Measurements from ENCODE around the gene KCNMA1.

KCNMA1 gene

GRCh38 chr10:77306666-77307065 is 330.9 kb downstream of the KCNMA1 start:
- no peak overlapping the region for H2AFZ ChIP-seq
- no peaks in the 10 kb centered on the region for H3K36me3 ChIP-seq (ENCODE audit: control insufficient read depth, insufficient read depth, low read length)
- H3K4me3 ChIP-seq (ENCODE audit: low read depth, low read length): no peak overlapping the region
- no peaks in the 10 kb centered on the region for H3K79me2 ChIP-seq
- no peaks in the 10 kb centered on the region for H3K9me3 ChIP-seq (ENCODE audit: control insufficient read depth, low read length)
- no peaks in the 10 kb centered on the region for H3K4me1 ChIP-seq
- no peak overlapping the region for H3K4me2 ChIP-seq (ENCODE audit: low read length)
- H3K27ac ChIP-seq: no peak overlapping the region
- TF ChIP-seq CTCF (IDR thresholded peaks at IDR 0.05): no peak
- H3K27me3 ChIP-seq (ENCODE audit: control insufficient read depth, insufficient read depth, low read length): no peaks in the 10 kb centered on the region
- H3K9ac ChIP-seq: no peak overlapping the region

DNA sequence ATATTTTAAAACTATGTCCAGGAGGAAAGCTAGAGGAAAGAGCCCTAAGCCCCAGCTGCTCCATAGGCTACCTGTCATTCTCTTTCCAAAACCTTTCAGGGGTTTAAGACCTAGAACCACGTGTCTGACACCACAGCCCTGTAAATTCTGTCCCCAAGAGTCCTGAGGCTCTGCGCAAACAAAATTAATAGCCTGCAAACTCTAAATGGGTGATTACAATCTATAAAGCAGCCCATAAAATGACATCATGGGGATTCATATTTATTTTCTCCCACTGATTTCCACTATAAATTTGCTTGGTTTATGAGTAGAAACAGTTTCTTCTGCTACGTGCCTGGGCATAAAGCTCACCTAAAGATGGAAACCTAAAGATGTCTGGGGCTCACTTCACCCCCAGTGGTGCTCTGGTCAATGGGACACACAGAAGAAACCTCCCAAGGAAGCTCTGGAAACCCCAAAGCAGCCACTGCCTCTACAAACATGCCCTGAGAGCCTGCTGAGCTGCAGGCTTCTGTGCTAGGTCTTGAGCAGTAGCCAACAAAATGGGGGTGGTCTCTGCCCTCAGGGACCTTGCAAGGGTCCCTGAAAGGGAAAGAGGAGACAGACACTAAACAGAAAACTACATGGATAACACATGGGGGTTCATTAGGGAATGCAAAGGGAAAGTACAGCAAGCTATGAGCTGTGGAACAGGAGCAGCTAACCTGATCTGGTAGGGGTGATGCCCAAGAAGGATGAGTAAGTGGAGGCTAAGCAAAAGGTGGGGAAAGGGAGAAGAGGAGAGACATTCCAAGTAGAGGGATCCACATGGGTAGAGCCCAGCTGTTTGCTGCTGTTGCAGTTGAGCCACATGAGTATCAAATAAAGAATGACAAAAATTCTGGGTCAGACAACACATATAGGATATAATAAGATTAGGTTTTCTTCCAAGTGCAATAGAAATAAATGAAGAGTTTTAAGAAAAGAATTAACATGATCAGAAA is 331.7 kb downstream of the KCNMA1 start:
- H3K27ac ChIP-seq: no peak overlapping the region
- H3K27me3 ChIP-seq (ENCODE audit: control insufficient read depth, insufficient read depth, low read length): no peaks in the 10 kb centered on the region
- H2AFZ ChIP-seq: no peak overlapping the region
- H3K9ac ChIP-seq: no peak overlapping the region
- H3K4me1 ChIP-seq: no peaks in the 10 kb centered on the region
- H3K79me2 ChIP-seq: no peaks in the 10 kb centered on the region
- no peaks in the 10 kb centered on the region for H3K36me3 ChIP-seq (ENCODE audit: control insufficient read depth, insufficient read depth, low read length)
- no peak overlapping the region for H3K4me3 ChIP-seq (ENCODE audit: low read depth, low read length)
- H3K9me3 ChIP-seq (ENCODE audit: control insufficient read depth, low read length): no peaks in the 10 kb centered on the region
- TF ChIP-seq CTCF (IDR thresholded peaks at IDR 0.05): no peak
- no peak overlapping the region for H3K4me2 ChIP-seq (ENCODE audit: low read length)

- Histone ChIP-seq H3K36me3 (ENCODE audit: control insufficient read depth, insufficient read depth, low read length) (no peaks in the 10 kb centered on the region), H3K79me2 (no peaks in the 10 kb centered on the region), H3K4me1 (no peaks in the 10 kb centered on the region), H3K9ac (no peak overlapping the region), H3K27ac (no peak overlapping the region), H2AFZ (no peak overlapping the region), H3K4me3 (ENCODE audit: low read depth, low read length) (no peak overlapping the region), H3K27me3 (ENCODE audit: control insufficient read depth, insufficient read depth, low read length) (no peaks in the 10 kb centered on the region), H3K9me3 (ENCODE audit: control insufficient read depth, low read length) (no peaks in the 10 kb centered on the region), H3K4me2 (ENCODE audit: low read length) (no peak overlapping the region)
- no peak for TF ChIP-seq CTCF (IDR thresholded peaks at IDR 0.05)
Observed at GRCh38 chr10:77304192-77304591, 333.4 kb downstream of the KCNMA1 start.

DNA sequence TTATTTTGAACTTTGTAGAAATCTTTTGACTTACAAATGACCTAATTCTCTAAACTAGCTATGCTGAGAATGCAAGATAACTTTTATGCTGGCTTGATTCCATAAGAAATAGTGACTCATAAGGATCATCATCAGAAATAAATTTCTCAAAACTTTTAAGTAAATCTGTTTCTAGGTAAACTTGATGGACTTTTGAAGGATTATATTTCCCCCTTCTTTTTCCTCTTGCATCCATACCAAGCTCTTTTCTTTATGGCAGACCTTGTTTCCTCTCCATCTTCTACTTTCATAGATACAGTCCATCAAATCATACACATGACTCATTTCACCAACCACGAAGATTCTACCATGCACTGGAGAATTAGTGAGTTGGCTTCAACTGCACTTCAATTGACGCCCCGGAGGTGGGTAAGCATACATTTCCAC is 336.3 kb downstream of the KCNMA1 start:
- TF ChIP-seq CTCF (IDR thresholded peaks at IDR 0.05): no peak
- no peaks in the 10 kb centered on the region for H3K27me3 ChIP-seq (ENCODE audit: control insufficient read depth, insufficient read depth, low read length)
- no peak overlapping the region for H3K4me3 ChIP-seq (ENCODE audit: low read depth, low read length)
- no peak overlapping the region for H3K4me2 ChIP-seq (ENCODE audit: low read length)
- H2AFZ ChIP-seq: no peak overlapping the region
- no peaks in the 10 kb centered on the region for H3K79me2 ChIP-seq
- H3K4me1 ChIP-seq: no peaks in the 10 kb centered on the region
- no peaks in the 10 kb centered on the region for H3K36me3 ChIP-seq (ENCODE audit: control insufficient read depth, insufficient read depth, low read length)
- no peak overlapping the region for H3K9ac ChIP-seq
- no peak overlapping the region for H3K27ac ChIP-seq
- no peaks in the 10 kb centered on the region for H3K9me3 ChIP-seq (ENCODE audit: control insufficient read depth, low read length)

All from parathyroid adenoma (tissue), 2 donors.